22Rv1 (cell line): ENCODE measurements around the gene PAPOLB.

Source experiments
- CTCF ChIP-seq: fragments of 450-650 bp; IDR thresholded peaks from 2 replicates; pipeline ENCODE4 v1.5.1; 2017; ENCODE audit warnings: mild to moderate bottlenecking
- ZFX ChIP-seq: fragments of 450-650 bp; IDR thresholded peaks from 2 replicates; pipeline ENCODE4 v1.6.1; 2017; ENCODE audit warnings: antibody characterized with exemption, borderline replicate concordance

- TF ChIP-seq CTCF, result no peak
- TF ChIP-seq ZFX, result no peak
These were observed 52.2 kb downstream of the PAPOLB start for GRCh38 chr7:4809666-4810065.
